NCI-H1092 treated with DMSO at 0.1 percent for 48 hours (cell line): ENCODE data around the gene PNN.
"Not testable (repeated sequence)": the region's sequence is repeated elsewhere in the genome, so short reads cannot be mapped to it uniquely, and the experiment has no call there.

Source experiments
- DNase-seq: peaks from one replicate; lab custom pipeline; 2025; lab: John Stamatoyannopoulos, UW

PNN gene

DNA sequence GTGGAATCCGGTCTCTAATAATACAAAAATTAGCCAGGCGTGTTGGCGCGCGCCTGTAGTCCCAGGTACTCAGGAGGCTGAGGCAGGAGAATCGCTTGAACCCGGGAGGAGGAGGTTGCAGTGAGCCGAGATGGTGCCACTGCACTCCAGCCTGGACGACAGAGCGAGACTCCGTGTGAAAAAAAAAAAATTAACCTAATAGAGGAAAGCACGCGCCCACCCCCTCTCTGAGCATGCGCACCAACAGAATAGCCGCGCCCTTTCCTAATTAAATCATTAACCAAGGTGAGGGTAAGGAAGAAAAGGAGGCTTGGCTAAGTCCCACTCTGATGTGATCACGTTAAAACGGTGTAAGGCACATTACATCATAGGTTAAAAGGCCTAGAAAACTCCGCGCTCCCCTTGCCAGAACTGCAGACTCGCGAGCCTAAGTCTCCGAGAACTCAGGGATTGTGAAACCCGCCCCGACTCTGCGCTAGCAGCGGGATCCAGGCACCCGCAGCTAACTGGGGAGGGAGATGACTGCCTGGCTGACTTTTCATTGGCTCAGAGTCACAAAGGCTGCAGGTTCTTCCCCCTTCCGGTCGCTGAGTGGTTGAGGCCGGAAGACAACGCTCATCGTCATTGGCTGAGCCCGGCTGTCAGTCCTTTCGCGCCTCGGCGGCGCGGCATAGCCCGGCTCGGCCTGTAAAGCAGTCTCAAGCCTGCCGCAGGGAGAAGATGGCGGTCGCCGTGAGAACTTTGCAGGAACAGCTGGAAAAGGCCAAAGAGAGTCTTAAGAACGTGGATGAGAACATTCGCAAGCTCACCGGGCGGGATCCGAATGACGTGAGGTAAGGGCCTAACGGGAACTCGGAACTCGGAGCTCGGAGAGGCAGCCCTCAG is at the start of gene PNN:
Gene PNN (plus strand): TSS at position 695 of the 885 bp plus-strand sequence. CDS start 26 bp downstream, at position 721.
- peak; percentile 100 for DNase-seq

DNA sequence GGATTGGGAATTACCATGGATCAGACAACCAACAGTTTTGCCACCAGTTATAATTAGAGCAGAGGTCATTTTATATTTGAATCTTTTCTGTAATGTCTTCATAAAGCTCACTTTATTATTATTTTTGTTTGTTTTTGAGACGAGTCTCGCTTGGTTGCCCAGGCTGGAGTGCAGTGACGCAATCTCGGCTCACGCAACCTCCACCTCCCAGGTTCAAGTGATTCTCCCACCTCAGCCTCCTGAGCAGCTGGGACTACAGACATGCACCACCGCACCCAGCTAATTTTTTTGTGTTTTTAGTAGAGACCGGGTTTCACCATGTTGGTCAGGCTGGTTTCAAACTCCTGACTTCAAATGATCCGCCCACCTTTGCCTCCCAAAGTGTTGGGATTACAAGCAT is 37.2 kb upstream of the PNN start:
- not testable (repeated sequence) for DNase-seq

DNA sequence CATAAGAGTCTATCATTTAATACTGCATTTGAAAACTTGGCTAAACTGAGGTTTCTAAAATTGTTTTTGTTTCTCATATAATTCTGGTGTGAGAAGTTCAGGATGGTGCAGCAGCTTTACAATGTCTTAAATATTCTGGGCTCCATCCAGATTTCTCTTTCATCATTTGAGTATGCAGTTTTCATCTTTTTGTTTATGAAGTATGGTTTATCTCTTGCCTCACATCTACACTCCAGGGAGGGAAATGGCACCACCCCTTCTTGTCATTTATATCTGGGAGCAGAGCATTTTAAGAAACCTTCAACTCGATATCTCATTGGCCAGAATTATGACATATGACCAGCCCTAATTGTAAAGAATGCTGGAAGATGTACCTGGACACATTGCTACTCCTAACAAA is 36.6 kb upstream of the PNN start:
- DNase-seq, result no peak

DNA sequence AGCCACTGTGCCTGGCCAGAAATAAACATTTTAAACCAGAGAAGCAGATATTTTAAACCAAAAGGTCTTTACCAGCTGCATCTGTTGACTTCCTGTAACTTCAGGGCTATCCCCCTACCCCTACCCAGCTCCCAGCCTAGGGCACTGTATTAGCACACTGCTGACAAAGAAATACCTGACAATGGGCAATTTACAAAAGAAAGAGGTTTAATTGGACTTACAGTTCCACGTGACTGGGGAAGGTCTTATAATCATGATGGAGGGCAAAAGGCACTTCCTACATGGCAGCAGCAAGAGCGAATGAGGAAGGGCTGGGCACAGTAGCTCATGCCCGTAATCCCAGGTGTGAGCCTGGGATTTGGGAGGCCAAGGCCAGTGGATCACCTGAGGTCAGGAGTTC is 34.9 kb upstream of the PNN start:
- no peak for DNase-seq

DNA sequence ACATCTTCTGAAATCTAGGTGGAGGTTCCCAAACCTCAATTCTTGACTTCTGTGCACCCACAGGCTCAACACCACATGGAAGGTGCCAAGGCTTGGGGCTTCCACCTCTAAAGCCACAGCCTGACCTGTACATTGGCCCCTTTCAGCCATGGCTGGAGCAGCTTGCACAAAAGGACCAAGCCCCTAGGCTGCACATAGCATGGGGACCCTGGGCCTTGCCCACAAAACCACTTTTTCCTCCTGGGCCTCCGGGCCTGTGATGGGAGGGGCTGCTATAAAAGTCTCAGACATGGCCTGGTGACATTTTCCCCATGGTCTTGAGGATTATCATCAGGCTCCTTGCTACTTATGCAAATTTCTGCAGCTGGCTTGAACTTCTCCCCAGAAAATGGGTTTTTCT is 33.4 kb upstream of the PNN start:
- DNase-seq, result not testable (repeated sequence)

DNA sequence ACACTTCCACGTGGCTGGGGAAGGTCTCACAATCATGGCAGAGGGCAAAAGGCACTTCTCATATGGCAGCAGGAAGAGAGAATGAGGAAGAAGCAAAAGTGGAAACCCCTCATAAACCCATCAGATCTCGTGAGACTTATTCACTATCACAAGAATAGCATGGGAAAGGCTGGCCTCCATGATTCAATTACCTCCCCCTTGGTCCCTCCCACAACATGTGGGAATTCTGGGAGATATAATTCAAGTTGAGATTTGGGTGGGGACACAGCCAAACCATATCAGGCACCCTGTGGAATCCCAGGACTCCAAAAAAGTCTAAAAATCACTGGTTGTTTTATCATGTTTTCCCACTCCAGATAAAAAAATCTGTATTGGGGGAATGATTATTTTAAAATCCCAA is 31.8 kb upstream of the PNN start:
- DNase-seq, result not testable (repeated sequence)

DNA sequence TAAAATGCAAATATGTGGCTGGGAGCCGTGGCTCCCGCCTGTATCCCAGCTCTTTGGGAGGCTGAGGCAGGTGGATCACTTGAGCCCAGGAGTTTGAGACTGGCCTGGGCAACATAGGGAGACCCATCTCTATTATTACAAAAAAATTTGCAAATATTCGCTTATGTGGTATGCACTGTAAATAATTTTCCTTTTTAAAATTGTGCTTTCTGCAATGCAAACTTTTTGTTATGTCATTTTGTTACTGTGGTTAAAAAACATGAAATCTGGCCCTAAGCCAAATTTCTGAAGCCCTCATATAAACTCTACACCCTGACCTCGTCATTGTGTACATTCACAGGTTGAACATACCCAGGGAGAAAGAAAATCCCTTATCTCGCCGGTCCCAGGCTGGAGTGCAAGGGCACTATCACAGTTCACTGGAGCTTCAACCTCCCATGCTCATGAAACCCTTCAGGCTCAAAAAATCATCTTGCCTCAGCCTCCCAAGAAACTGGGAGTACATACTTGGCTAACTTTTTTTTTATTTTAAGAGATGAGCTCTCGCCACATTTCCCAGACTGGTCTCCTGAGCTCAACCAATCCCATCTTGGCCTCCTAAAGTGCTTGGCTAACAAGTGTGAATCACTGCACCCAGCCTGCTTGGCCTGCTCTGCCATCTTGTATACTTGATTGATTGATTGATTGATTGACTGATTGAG is 29.6 kb upstream of the PNN start:
- no peak for DNase-seq

DNA sequence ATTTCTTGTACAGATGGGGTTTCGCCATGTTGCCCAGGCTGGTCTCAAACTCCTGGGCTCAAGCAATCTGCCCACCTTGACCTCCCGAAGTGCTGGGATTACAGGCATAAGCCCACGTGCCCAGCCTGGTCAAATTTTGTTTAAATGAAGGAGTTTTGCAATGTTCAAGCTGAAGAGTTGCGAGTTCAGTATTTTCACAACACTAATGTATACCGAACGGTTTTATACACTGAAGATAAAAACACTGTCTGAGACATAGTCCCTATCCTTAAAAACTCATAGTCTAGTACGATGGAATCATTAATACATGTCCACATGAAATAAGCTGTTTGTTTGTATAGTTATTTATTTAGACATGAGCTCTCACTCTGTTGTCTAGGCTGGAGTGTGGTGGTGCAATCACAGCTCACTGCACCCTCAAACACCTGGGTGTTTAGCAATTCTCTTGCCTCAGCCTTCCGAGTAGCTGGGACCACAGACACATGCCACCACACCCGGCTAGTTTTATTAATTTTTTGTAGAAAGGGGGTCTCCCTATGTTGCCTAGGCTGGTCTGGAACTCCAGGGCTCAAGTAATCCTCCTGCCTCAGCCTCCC is 20.4 kb upstream of the PNN start:
- no peak for DNase-seq

DNA sequence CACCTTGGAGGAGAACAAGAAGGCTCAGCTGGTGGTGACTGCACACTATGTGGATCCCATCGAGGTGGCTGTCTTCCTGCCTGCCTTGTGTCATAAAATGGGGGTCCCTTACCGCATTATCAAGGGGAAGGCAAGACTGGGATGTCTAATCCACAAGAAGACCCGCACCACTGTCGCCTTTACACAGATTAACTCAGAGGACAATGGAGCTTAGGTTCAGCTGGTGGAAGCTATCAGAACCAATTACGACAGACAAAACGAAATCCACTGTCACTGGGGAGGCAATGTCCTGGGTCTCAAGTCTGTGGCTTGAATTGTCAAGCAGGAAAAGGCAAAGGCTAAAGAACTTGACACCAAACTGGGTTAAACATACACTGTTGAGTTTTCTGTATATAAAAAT is 17.6 kb upstream of the PNN start:
- no peak for DNase-seq

DNA sequence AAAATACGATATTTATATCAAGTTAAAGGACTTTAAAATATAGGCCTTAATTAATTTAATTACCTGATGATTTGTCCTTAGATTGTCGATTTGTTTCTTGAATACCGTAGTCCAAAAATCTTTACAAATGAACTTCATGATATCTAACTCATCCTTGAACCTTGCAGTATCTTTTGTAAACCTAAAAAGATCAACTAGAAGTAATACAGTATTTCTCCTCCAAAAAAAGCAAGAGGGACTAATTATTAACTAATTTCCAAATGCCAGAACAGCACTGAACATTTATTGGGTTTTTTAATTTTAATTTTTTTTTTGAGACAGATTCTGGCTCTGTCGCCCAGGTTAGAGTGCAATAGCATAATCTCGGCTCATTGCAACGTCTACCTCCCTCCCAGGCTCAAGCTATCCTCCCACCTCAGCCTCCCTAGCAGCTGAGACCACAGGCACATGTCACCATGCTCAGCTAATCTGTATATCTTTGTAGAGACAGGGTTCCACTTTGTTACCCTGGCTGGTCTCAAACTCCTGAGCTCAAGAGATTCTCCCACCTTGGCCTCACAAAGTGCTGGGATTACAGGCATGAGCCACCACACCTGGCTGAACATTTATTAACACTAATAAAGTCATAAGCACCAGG is 16.7 kb upstream of the PNN start:
- DNase-seq, result no peak

DNA sequence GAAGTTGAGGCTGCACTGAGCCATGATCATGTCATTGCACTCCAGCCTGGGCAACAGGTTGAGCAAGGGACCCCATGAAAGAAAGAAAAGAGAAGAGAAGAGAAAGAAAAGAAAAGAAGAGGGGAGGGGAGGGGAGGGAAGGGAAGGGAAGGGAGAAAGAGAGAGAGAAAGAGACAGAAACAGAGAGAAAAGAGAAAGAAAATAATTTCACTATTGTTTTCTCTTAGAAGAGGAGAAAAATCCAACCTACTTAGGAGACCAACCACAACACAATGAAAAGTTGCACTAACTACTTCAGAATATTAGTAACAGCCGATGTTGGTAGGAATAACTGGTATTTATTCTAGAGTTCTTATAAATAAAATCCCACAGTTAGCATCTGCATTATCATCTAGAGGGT is 14.6 kb upstream of the PNN start:
- no peak for DNase-seq

DNA sequence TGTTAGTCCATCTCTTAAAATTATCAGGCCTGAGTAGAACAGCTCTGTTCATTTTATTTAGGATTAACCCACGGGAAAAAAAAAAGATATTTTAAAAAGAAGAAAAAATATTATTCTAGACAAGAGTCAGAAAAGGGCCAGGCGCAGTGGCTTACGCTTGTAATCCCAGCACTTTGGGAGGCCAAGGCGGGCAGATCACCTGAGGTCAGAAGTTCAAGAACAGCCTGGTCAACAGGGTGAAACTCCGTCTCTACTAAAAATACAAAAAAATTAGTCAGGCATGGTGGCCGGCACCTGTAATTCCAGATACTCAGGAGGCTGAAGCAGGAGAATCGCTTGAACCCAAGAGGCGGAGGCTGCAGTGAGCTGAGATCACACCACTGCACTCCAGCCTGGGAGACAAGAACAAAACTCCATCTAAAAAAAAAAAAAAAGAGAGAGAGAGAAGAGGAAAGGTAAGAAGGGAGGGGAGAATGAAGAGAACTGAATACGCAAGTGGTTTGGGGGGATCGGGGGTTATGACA is 7.2 kb upstream of the PNN start:
- not testable (repeated sequence) for DNase-seq

DNA sequence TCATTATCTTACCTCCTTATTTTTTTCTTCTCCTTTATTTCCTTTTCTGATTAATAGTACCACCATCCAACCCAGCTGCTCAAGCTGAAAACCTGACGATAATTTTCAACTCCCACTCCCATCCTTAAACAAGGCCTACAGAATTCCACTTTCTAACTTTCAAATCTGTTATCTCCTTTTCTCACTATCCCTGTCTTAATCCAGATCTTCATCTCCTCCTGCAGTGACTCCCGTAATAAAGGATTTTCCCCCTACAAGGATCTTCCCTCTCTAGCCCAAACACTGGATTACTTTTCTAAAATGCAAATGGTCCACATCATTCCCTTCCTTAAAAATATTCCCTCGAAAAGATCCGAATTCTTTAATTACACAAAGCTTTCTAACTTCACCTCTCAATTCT is 6.5 kb upstream of the PNN start:
- no peak for DNase-seq

DNA sequence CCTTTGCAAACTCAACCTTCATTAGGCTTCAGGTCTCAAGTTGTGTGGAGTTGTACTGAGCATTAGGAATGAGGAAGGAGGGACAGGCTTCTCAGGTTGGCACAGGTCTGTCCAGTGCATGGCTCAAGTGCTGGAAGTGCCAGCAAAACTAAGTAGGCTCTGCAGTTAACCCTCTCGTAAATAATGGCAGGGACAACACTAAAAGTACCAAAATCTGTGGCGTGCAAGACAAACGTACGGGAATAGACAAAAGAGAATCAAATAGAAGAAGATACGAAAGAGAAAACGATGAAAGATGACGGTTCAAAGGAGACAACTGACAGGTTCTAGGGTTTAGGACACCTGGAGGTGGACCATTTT is 5.5 kb upstream of the PNN start:
- DNase-seq, result no peak

DNA sequence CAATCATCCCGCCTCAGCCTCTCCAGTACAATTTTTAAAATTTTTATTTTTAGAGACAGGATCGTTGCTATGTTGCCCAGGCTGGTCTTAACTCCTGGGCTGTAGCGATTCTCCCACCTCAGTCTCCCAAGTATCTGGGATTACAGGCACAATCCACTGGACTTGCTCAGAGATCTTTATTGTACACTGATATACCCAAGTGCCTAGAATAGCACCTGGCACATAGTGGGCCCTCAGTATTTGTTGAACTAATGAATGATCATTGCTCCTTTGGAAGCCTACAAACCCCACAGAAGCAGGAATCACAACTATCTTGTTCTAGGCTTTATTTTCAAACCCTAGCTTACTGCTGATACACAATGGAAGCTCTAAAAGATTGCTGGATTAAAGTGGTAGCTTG is 1.9 kb upstream of the PNN start:
- no peak for DNase-seq

DNA sequence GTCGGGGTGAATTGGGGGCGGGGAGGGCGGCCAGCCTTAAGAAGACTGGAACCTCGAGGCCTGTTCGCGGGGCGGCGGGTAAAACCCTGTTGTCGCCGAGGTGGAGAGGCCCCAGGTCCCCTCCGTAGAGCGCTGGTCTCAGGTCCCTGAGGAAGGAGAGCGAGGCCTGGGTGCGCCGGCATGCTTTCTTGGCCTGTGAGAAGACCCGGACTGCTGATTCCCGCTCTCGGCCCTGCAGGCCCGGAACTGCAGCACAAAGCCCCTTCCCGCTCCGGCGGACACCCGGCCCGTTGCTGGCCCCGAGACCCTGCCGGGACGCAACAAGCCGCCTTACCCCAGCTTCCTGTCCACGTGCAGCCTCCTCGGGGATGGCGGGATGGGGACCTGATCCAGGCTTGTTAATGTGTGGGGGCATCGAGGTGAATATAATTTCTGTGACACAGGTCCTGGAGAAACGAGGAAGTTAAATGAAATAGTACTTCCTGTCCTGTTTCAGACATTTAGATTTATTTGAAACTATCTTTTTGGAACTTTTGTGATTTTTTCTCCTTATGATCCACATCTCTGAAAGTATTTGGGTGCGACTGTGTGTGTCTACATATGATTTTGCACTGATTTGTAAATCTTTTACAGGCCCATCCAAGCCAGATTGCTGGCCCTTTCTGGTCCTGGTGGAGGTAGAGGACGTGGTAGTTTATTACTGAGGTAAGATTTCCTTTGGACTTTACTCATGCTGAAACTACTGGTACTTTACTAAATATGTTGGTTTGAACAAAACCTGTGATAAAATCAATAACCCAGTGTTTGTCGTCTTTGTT is 600 bp downstream of the PNN start:
- peak; percentile 63 for DNase-seq

DNA sequence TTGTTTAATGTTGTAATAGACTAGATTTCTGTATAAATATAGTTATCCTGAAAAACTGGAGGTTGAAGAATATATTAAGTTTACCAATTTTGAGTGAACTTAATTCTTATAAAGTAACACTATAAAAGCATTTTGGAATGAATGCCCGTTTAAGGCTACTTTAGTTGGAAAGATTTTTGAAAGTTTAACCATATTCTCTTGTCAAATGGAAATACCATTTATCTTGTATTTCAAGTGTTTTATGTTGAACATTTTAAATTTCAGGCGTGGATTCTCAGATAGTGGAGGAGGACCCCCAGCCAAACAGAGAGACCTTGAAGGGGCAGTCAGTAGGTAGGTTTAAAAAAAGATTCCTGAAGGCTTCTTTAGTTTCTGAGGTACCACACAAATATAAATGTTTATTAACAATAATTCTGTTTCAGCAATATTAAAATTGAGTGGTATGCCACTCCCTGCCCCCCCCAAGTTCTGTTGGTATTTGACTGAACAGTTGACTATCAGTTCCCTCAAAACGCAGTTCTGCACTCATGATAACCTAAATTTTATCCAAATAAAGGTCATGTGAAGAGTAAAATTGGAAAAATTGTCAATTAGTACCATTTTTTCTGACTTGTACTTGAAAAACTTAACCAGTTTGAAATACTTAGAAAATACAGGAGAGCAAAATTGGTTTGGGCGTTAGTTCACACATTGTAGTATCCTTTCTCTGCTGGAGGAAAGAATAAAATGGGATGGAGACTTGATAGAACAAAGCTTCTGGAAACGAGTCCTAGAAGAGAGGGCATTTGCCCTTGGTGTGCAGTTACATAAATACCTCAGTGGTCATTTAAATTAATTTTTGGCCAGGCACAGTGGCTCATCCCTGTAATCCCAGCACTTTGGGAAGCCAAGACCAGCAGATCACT is 1.5 kb downstream of the PNN start:
- DNase-seq, result no peak

DNA sequence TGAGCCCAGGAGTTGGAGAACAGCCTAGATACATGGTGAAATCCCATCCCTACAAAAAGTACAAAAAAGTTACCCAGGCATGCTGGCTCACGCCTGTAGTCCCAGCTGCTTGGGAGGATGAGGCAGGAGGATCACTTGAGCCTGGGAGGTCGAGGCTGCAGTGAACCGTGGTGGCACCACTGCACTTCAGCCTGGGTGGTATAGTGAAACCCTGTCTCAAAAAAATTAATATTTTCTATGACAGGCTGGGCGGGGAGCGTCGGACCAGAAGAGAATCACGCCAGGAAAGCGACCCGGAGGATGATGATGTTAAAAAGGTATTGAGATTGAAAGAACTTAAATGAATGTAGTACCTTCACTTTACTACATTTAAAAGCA is 2.1 kb downstream of the PNN start:
- no peak for DNase-seq

DNA sequence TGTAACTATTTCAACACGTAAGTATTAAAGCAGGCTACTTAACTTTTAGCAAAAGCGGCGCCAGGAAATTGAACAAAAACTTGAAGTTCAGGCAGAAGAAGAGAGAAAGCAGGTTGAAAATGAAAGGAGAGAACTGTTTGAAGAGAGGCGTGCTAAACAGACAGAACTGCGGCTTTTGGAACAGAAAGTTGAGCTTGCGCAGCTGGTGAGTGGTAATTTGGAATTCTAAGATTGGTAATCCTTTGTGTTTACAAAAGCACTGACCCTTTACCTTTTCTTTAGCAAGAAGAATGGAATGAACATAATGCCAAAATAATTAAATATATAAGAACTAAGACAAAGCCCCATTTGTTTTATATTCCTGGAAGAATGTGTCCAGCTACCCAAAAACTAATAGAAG is 4.0 kb downstream of the PNN start:
- no peak for DNase-seq

DNA sequence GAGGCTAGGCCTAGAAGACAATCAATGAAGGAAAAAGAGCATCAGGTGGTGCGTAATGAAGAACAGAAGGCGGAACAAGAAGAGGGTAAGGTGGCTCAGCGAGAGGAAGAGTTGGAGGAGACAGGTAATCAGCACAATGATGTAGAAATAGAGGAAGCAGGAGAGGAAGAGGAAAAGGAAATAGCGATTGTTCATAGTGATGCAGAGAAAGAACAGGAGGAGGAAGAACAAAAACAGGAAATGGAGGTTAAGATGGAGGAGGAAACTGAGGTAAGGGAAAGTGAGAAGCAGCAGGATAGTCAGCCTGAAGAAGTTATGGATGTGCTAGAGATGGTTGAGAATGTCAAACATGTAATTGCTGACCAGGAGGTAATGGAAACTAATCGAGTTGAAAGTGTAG is 5.5 kb downstream of the PNN start:
- no peak for DNase-seq
